ENCODE measurements around the gene RTP5.
A peak's percentile ranks its signal among the peaks of the same experiment; 100 is the strongest.
"Not testable (repeated sequence)": the region's sequence is repeated elsewhere in the genome, so short reads cannot be mapped to it uniquely, and the experiment has no call there.

Gene RTP5

DNA sequence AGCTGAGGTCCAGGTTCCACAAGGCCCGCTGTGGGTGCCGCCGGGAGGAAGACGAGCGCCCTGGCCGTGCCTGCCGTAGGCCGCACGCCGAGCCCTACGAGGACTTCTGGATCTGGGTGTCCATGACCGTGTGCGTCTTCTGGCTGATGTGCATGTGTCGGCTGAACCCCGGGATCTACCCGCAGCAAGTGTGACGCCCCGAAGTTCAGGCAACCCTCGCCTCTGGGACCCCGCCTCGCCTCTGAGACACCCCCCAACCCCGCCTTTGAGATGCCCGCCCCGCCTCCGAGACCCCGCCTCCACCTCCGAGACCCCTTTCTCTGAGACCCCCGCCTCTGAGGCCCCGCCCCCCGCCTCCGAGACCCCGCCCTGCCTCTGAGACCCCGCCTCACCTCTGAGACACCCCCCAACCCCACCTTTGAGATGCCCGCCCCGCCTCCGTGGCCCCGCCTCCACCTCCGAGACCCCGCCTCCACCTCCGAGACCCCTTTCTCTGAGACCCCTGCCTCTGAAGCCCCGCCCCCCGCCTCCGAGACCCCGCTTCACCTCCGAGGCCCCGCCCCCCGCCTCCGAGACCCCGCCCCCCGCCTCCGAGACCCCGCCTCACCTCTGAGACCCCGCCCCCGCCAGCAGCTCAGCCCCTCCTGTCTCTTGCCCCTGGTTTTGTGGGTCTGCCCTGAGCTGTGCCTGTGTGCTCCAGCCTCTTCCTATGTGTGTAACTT is 3.7 kb downstream of the RTP5 start:
- Histone ChIP-seq H3K27ac (ENCODE audit: insufficient read depth, low read depth, low read length, poor library complexity, severe bottlenecking) (no peak overlapping the region), H3K4me1 (ENCODE audit: control insufficient read depth, insufficient read depth, low read length) (no peaks in the 10 kb centered on the region), H3K9me3 (ENCODE audit: control insufficient read depth, low read length) (no peaks in the 10 kb centered on the region), H3K27me3 (ENCODE audit: control insufficient read depth, insufficient read depth, low read length, poor library complexity, severe bottlenecking) (no peaks in the 10 kb centered on the region), H3K36me3 (ENCODE audit: control insufficient read depth, insufficient read depth, low read length) (no peaks in the 10 kb centered on the region), H3K4me3 (ENCODE audit: insufficient read depth, low read depth, low read length) (no peak overlapping the region)
- WGBS, 2 experiments: 91 to 94% methylated on average over 53 to 54 of the region's 54 CpGs

DNA sequence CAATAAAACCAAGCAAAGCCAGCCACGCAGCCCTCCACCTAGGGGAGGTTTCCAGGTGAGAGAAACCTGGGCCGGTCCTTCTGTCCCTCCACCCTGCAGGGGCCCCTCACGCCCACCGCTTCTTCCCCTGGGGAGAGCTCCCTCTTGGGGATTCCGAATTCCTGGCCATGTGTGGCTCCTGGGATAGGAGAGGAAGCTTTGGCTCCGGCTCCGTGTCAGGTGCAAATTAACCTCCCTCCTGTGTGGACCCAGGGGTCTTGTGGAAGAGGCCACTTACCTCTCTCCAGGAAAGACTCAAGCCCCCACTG is 4.2 kb downstream of the RTP5 start:
- H3K9me3 ChIP-seq (ENCODE audit: control insufficient read depth, low read length): no peaks in the 10 kb centered on the region
- no peaks in the 10 kb centered on the region for H3K4me1 ChIP-seq (ENCODE audit: control insufficient read depth, insufficient read depth, low read length)
- H3K4me3 ChIP-seq (ENCODE audit: insufficient read depth, low read depth, low read length): no peak overlapping the region
- H3K27ac ChIP-seq (ENCODE audit: insufficient read depth, low read depth, low read length, poor library complexity, severe bottlenecking): no peak overlapping the region
- no peaks in the 10 kb centered on the region for H3K27me3 ChIP-seq (ENCODE audit: control insufficient read depth, insufficient read depth, low read length, poor library complexity, severe bottlenecking)
- 85 to 88% methylated on average over 7 of the region's 7 CpGs for WGBS, 2 experiments
- H3K36me3 ChIP-seq (ENCODE audit: control insufficient read depth, insufficient read depth, low read length): no peaks in the 10 kb centered on the region

DNA sequence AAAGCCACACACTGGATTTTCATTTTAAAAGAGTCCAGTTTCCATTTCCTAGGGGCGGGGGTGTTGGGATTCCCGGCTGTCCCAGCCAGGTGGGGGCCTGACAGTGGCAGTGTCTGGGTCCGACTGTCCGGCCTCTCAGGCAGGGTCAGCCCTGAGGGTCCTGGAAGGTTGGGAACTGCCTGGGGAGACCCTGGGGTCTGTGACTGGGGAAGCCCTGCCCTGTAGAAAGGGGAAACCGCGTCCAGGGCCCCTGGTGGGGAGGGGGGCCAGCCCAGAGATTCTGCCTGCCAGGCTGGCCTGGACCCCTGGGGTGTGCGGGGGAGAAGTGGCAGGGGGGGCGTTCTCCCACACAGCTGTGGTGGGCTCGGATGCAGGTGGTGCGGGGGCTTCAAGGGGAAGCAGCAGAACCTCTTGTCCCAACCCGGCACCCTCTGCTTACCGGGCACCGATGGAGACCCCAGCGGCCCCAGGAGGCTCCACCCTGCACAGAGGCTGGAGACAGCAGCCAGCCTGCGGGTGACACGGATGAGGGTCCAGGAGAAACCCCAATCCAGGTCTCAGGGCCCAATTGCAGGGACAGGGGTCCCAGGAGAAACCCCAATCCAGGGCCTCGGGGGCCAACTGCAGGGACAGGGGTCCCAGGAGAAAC is 4.9 kb downstream of the RTP5 start:
- no peaks in the 10 kb centered on the region for H3K36me3 ChIP-seq (ENCODE audit: control insufficient read depth, insufficient read depth, low read length)
- no peaks in the 10 kb centered on the region for H3K4me1 ChIP-seq (ENCODE audit: control insufficient read depth, insufficient read depth, low read length)
- no peak overlapping the region for H3K27ac ChIP-seq (ENCODE audit: insufficient read depth, low read depth, low read length, poor library complexity, severe bottlenecking)
- H3K27me3 ChIP-seq (ENCODE audit: control insufficient read depth, insufficient read depth, low read length, poor library complexity, severe bottlenecking): no peaks in the 10 kb centered on the region
- WGBS, 2 experiments: 96 to 97% methylated on average over 17 of the region's 17 CpGs
- no peaks in the 10 kb centered on the region for H3K9me3 ChIP-seq (ENCODE audit: control insufficient read depth, low read length)
- H3K4me3 ChIP-seq (ENCODE audit: insufficient read depth, low read depth, low read length): no peak overlapping the region

DNA sequence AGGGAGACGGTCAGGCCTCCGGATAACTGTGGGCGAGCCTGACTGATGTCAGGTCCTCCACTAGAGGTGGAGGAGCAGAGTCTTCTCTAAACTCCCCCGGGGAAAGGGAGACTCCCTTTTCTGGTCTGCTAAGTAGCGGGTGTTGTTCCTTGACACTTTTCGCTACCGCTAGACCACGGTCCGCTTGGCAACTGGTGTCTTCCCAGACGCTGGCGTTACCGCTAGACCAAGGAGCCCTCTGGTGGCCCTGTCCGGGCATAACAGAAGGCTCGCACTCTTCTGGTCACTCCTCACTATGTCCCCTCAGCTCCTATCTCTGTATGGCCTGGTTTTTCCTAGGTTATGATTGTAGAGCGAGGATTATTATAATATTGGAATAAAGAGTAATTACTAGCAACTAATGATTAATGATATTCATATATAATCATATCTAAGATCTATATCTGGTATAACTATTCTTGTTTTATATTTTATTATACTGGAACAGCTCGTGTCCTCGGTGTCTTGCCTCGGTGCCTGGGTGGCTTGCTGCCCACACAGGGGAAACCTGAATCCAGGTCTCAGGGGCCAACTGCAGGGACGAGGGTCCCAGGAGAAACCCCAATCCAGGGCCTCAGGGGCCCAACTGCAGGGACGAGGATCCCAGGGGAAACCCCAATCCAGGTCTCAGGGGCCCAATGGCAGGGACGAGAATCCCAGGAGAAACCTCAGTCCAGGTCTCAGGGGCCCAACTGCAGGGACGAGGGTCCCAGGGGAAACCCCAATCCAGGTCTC is 6.4 kb downstream of the RTP5 start:
- 86 to 87% methylated on average over 11 of the region's 22 CpGs for WGBS, 2 experiments
- not testable (repeated sequence) for H3K36me3 ChIP-seq (ENCODE audit: control insufficient read depth, insufficient read depth, low read length); H3K27ac ChIP-seq (ENCODE audit: insufficient read depth, low read depth, low read length, poor library complexity, severe bottlenecking); H3K4me3 ChIP-seq (ENCODE audit: insufficient read depth, low read depth, low read length); H3K4me1 ChIP-seq (ENCODE audit: control insufficient read depth, insufficient read depth, low read length); H3K9me3 ChIP-seq (ENCODE audit: control insufficient read depth, low read length); H3K27me3 ChIP-seq (ENCODE audit: control insufficient read depth, insufficient read depth, low read length, poor library complexity, severe bottlenecking)

DNA sequence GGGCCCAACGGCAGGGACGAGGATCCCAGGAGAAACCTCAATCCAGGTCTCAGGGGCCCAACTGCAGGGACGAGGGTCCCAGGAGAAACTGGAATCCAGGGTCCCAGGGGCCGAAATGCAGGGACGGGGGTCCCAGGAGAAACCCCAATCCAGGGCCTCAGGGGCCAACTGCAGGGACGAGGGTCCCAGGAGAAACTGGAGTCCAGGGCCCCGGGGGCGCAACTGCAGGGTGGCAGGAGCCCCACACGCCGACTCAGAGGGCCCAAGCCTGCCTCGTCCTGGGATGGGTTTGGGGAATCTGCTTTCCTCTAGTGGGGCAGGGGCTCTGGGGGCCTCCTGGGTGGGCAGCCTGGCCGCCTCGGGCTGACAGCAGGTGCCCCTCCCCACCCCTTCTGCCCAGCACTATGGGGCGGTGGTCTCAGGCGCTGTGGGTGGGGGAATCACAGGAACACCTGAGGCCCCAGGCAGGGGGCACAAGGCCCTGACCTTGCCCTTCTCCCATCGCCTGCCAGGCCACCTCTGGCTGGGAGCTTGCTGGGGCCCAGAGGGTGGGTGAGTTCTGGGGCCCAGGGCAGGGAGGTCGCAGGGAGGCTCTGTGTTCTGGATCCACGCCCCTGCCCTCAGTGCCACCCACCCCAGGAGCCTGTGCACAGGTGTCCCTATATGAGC is 7.1 kb downstream of the RTP5 start:
- no peak overlapping the region for H3K4me3 ChIP-seq (ENCODE audit: insufficient read depth, low read depth, low read length)
- no peaks in the 10 kb centered on the region for H3K4me1 ChIP-seq (ENCODE audit: control insufficient read depth, insufficient read depth, low read length)
- no peaks in the 10 kb centered on the region for H3K9me3 ChIP-seq (ENCODE audit: control insufficient read depth, low read length)
- WGBS, 2 experiments: 86% methylated on average over 18 of the region's 18 CpGs
- H3K27ac ChIP-seq (ENCODE audit: insufficient read depth, low read depth, low read length, poor library complexity, severe bottlenecking): no peak overlapping the region
- H3K27me3 ChIP-seq (ENCODE audit: control insufficient read depth, insufficient read depth, low read length, poor library complexity, severe bottlenecking): no peaks in the 10 kb centered on the region
- H3K36me3 ChIP-seq (ENCODE audit: control insufficient read depth, insufficient read depth, low read length): no peaks in the 10 kb centered on the region

DNA sequence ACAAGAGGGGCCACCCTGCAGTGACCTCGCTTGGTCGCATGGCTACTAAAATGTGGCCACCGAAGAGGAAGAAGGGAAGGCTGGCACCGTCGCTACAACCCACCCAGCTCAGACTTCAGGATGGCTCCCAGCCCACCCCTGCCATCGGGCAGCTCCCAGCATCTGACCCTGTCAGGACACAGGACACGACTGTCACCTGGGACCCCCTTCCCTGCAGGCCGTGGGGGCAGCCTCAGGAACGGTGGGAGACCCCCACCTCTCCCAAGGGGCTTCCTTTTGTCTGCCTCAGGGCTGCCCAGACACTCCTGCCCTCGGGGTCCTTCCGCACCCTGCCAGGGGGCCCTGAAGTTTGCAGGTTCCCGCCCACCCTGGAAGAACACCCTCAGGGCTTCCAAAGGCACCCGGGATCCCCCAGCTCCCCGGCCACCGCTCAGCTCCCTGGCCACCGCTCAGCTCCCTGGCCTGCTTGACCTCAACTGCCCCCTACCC is 7.7 kb downstream of the RTP5 start:
- H3K36me3 ChIP-seq (ENCODE audit: control insufficient read depth, insufficient read depth, low read length): no peaks in the 10 kb centered on the region
- H3K9me3 ChIP-seq (ENCODE audit: control insufficient read depth, low read length): no peaks in the 10 kb centered on the region
- peaks cover 5% of the 10 kb centered on the region for H3K4me1 ChIP-seq (ENCODE audit: control insufficient read depth, insufficient read depth, low read length)
- no peaks in the 10 kb centered on the region for H3K27me3 ChIP-seq (ENCODE audit: control insufficient read depth, insufficient read depth, low read length, poor library complexity, severe bottlenecking)
- H3K27ac ChIP-seq (ENCODE audit: insufficient read depth, low read depth, low read length, poor library complexity, severe bottlenecking): no peak overlapping the region
- 73 to 75% methylated on average over 15 to 16 of the region's 16 CpGs for WGBS, 2 experiments
- no peak overlapping the region for H3K4me3 ChIP-seq (ENCODE audit: insufficient read depth, low read depth, low read length)

DNA sequence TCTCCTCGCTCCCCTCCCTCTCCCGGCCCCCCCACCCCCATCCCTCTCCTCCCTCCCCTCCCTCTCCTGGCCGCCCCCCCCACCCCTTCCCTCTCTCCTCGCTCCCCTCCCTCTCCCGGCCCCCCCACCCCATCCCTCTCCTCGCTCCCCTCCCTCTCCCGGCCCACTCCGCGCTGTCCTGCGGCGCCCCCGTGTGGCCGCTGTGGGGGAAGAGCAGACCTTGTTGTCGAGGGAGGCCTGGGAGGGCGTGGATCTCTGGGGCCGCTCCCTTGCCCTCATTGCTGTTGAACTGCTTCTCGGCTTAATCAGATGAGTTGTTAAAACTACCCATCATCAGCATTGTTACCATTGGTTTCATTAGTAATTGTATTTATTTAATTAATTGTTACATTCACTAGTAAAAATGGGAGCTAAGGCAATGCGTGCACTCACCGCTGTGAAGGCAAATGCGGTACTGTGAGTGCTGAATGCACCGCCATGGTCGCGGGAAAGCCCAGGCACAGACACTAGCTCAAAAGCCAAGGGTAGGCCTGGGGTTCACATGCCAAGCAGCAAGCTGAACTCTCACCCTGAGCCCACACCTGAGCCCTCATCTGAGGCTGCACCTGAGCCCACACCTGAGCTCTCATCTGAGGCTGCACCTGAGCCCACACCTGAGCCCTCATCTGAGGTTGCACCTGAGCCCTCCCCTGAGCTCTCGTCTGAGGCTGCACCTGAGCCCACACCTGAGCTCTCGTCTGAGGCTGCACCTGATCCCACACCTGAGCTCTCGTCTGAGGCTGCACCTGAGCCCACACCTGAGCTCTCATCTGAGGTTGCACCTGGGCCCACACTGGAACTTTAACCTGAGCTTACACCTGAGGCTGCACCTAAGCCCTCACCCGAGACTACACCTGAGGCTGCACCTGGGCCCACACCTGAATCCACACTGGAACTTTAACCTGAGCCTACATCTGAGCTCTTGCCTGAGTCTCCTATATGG is 8.8 kb downstream of the RTP5 start:
- Histone ChIP-seq H3K36me3 (ENCODE audit: control insufficient read depth, insufficient read depth, low read length) (no peaks in the 10 kb centered on the region), H3K27me3 (ENCODE audit: control insufficient read depth, insufficient read depth, low read length, poor library complexity, severe bottlenecking) (no peaks in the 10 kb centered on the region), H3K4me3 (ENCODE audit: insufficient read depth, low read depth, low read length) (no peak overlapping the region), H3K4me1 (ENCODE audit: control insufficient read depth, insufficient read depth, low read length) (peaks cover 13% of the 10 kb centered on the region), H3K27ac (ENCODE audit: insufficient read depth, low read depth, low read length, poor library complexity, severe bottlenecking) (no peak overlapping the region), H3K9me3 (ENCODE audit: control insufficient read depth, low read length) (no peaks in the 10 kb centered on the region)
- 38 to 56% methylated on average over 15 to 22 of the region's 27 CpGs for WGBS, 2 experiments

DNA sequence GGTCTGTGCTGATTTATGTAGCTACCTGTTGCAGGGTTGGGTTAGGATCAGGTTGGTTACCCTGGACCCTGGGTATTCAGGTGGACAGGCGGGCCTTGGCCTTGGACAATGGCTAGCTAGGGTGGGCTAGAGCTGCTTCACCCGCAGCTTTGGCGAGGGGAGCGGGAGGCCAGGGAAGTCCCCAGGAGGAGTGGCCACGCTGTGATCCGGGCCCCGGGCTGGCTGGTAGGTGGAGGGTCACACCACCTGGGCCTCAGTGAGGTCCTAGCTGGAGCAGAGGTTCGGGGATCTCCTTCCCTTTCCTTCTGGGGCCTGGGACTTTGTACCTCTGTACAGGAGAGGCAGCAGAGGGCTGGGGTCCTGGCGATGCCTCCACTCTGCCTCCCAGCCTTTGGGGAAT is 9.8 kb downstream of the RTP5 start:
- Histone ChIP-seq H3K4me1 (ENCODE audit: control insufficient read depth, insufficient read depth, low read length) (peaks cover 13% of the 10 kb centered on the region), H3K36me3 (ENCODE audit: control insufficient read depth, insufficient read depth, low read length) (no peaks in the 10 kb centered on the region), H3K9me3 (ENCODE audit: control insufficient read depth, low read length) (no peaks in the 10 kb centered on the region), H3K27ac (ENCODE audit: insufficient read depth, low read depth, low read length, poor library complexity, severe bottlenecking) (no peak overlapping the region), H3K4me3 (ENCODE audit: insufficient read depth, low read depth, low read length) (no peak overlapping the region), H3K27me3 (ENCODE audit: control insufficient read depth, insufficient read depth, low read length, poor library complexity, severe bottlenecking) (no peaks in the 10 kb centered on the region)
- 88 to 91% methylated on average over 9 of the region's 9 CpGs for WGBS, 2 experiments

DNA sequence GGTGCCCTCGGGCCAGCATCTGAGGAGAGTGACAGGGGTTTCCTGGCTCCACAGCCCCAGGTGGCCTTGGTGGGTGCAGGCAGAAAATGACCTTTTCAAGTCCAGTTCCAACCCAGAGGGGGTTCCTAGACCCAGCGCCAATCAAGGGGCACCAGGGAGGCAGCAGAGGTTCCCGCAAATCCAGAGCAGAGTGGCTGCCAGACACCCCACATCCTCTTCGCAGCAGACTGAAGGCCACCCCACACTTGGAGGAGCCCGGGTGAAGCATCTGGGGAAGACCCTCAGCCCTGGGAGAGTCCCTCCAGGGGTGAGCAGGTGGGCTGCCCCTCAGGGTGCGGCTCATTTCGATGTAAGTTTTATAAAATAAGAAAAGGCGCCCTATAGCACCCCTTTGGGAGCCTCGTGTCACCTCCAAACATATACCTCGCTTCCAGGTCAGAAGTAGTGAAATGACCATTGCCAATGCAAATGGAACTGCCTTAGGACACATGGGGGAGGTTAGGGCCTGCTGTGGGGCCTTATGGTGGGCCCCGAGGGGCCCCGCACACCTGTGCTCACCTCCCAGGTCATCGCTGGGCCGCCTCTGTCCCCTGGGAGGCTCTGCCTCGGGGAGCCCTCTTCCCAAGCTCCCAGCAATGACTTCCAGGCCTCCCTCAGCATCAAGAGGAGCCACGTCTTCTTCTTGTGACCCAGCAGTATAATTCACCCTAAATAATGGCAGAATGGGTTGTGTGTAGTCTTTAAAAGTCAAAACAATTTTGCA is 11.0 kb downstream of the RTP5 start:
- H3K4me3 ChIP-seq (ENCODE audit: insufficient read depth, low read depth, low read length): peak overlapping the region; percentile 39
- 84 to 85% methylated on average over 16 of the region's 16 CpGs for WGBS, 2 experiments
- no peak overlapping the region for H3K27ac ChIP-seq (ENCODE audit: insufficient read depth, low read depth, low read length, poor library complexity, severe bottlenecking)
- H3K9me3 ChIP-seq (ENCODE audit: control insufficient read depth, low read length): no peaks in the 10 kb centered on the region
- H3K36me3 ChIP-seq (ENCODE audit: control insufficient read depth, insufficient read depth, low read length): no peaks in the 10 kb centered on the region
- H3K4me1 ChIP-seq (ENCODE audit: control insufficient read depth, insufficient read depth, low read length): peaks cover 13% of the 10 kb centered on the region
- H3K27me3 ChIP-seq (ENCODE audit: control insufficient read depth, insufficient read depth, low read length, poor library complexity, severe bottlenecking): no peaks in the 10 kb centered on the region
